Uterus (tissue), 2 donors: ENCODE data around the gene SUPT4H1.

Source experiments
- CTCF ChIP-seq, 4 experiments: fragments of 200-600 bp in 2 of 4; fragments of 450-650 bp in 2 of 4; sonication (generic) in 2 of 4; IDR thresholded peaks; one replicate each; pipeline ENCODE4 v1.5.1; 2016 to 2019; ENCODE audit warnings: antibody characterized with exemption in 4 of 4, mild to moderate bottlenecking in 2 of 4, moderate library complexity in 1 of 4
- POLR2A ChIP-seq, 2 donors: fragments of 450-650 bp; IDR thresholded peaks; one replicate each; pipeline ENCODE4 v1.6.1; 2016; ENCODE audit warnings: antibody characterized with exemption in 2 of 2, mild to moderate bottlenecking in 1 of 2, moderate library complexity in 1 of 2

- no peak for TF ChIP-seq CTCF (IDR thresholded peaks at IDR 0.05)
- TF ChIP-seq POLR2A (IDR thresholded peaks at IDR 0.05), result no peak
Measured at GRCh38 chr17:58400826-58401225, 48.8 kb upstream of the SUPT4H1 start.
